NB4 (cell line): ENCODE measurements around the gene SNTG2.
A peak's percentile ranks its signal among the peaks of the same experiment; 100 is the strongest.

Experiments
- DNase-seq: peaks from one replicate; pipeline ENCODE4 v3.0.0; 2010; ENCODE audit warnings: low read depth
- H3K4me3 ChIP-seq: one replicate; pipeline ENCODE4 v1.5.1; 2011; ENCODE audit warnings: mild to moderate bottlenecking, low read depth, low read length, moderate library complexity
- MYC ChIP-seq: IDR thresholded peaks from 2 replicates; pipeline ENCODE4 v1.6.1; 2011; ENCODE audit warnings: low read depth, low read length
- POLR2A ChIP-seq: IDR thresholded peaks from 2 replicates; pipeline ENCODE4 v1.6.1; 2011; ENCODE audit warnings: mild to moderate bottlenecking; ENCODE audit not compliant: insufficient read length; ENCODE audit errors: extremely low read depth
- TF ChIP-seq, protein P1 (sequence below): IDR thresholded peaks from one replicate; pipeline ENCODE4 v1.5.1; 2012; ENCODE audit warnings: low read depth, low read length
- TF ChIP-seq, protein P2 (sequence below): IDR thresholded peaks from 2 replicates; pipeline ENCODE4 v1.6.1; 2011; ENCODE audit warnings: low read depth, low read length

The SNTG2 gene

GRCh38 chr2:946073-946948 is 4.3 kb upstream of the SNTG2 start:
- no peak for DNase-seq
- TF ChIP-seq, protein P1, sequence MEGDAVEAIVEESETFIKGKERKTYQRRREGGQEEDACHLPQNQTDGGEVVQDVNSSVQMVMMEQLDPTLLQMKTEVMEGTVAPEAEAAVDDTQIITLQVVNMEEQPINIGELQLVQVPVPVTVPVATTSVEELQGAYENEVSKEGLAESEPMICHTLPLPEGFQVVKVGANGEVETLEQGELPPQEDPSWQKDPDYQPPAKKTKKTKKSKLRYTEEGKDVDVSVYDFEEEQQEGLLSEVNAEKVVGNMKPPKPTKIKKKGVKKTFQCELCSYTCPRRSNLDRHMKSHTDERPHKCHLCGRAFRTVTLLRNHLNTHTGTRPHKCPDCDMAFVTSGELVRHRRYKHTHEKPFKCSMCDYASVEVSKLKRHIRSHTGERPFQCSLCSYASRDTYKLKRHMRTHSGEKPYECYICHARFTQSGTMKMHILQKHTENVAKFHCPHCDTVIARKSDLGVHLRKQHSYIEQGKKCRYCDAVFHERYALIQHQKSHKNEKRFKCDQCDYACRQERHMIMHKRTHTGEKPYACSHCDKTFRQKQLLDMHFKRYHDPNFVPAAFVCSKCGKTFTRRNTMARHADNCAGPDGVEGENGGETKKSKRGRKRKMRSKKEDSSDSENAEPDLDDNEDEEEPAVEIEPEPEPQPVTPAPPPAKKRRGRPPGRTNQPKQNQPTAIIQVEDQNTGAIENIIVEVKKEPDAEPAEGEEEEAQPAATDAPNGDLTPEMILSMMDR: no peak
- no peak for TF ChIP-seq MYC
- TF ChIP-seq, protein P2, sequence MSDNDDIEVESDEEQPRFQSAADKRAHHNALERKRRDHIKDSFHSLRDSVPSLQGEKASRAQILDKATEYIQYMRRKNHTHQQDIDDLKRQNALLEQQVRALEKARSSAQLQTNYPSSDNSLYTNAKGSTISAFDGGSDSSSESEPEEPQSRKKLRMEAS: no peak
- no peak overlapping the region for H3K4me3 ChIP-seq

GRCh38 chr2:949384-950079 is 1.1 kb upstream of the SNTG2 start:
- DNase-seq: no peak
- H3K4me3 ChIP-seq: no peak overlapping the region
- no peak for TF ChIP-seq MYC
- TF ChIP-seq, protein P2: no peak
- TF ChIP-seq POLR2A: no peak
- TF ChIP-seq, protein P1: no peak

GRCh38 chr2:951224-952006 is 766 bp downstream of the SNTG2 start:
- TF ChIP-seq POLR2A (no peak), MYC (no peak)
- TF ChIP-seq, protein P1: no peak
- TF ChIP-seq, protein P2: no peak
- no peak overlapping the region for H3K4me3 ChIP-seq
- DNase-seq: no peak

GRCh38 chr2:953408-953807 is 2.8 kb downstream of the SNTG2 start:
- H3K4me3 ChIP-seq: no peak overlapping the region
- TF ChIP-seq POLR2A (no peak), MYC (no peak)
- TF ChIP-seq, protein P1: no peak
- TF ChIP-seq, protein P2: no peak
- DNase-seq: no peak

- TF ChIP-seq POLR2A (no peak), MYC (no peak)
- TF ChIP-seq, protein P2: no peak
- no peak overlapping the region for H3K4me3 ChIP-seq
- DNase-seq: peak; percentile 14
These were observed 3.5 kb downstream of the SNTG2 start for GRCh38 chr2:953975-954686.
